H9 (cell line): Measurements from ENCODE around the gene AP4B1. TPM values are rescaled to one million over a fixed set of nuclear protein-coding genes. Genes with fewer than 3 reads are reported as not detected.

ENCODE experiments used
- DNase-seq: peaks from one replicate; pipeline ENCODE4 v3.0.0-alpha.2; 2017
- H2AFZ ChIP-seq: one replicate; pipeline ENCODE4 v1.6.1; 2013; ENCODE audit warnings: mild to moderate bottlenecking, low read length, control low read depth, moderate library complexity
- H2AK5ac ChIP-seq: 2 replicates; pipeline ENCODE4 v1.6.1; 2013; ENCODE audit warnings: low read length, control low read depth, mixed read lengths; ENCODE audit not compliant: insufficient read length
- H2BK120ac ChIP-seq: one replicate; pipeline ENCODE4 v1.6.1; 2013; ENCODE audit warnings: low read depth, mild to moderate bottlenecking, low read length, control low read depth, inconsistent platforms; ENCODE audit not compliant: poor library complexity, severe bottlenecking
- H2BK12ac ChIP-seq: 2 replicates; pipeline ENCODE4 v1.6.1; 2013; ENCODE audit warnings: low read length, control low read depth, mixed read lengths, low read depth; ENCODE audit not compliant: insufficient read length
- H2BK15ac ChIP-seq: 2 replicates; pipeline ENCODE4 v1.6.1; 2013; ENCODE audit warnings: low read depth, low read length, control low read depth
- H2BK20ac ChIP-seq: one replicate; pipeline ENCODE4 v1.6.1; 2013; ENCODE audit warnings: low read depth, mild to moderate bottlenecking, low read length, control low read depth, inconsistent platforms; ENCODE audit not compliant: poor library complexity, severe bottlenecking
- H2BK5ac ChIP-seq: 2 replicates; pipeline ENCODE4 v1.6.1; 2013; ENCODE audit warnings: low read length, control low read depth, mixed read lengths; ENCODE audit not compliant: insufficient read length
- H3K14ac ChIP-seq: 2 replicates; pipeline ENCODE4 v1.6.1; 2013; ENCODE audit warnings: low read length, control low read depth; ENCODE audit not compliant: insufficient read depth
- H3K18ac ChIP-seq: 2 replicates; pipeline ENCODE4 v1.6.1; 2013; ENCODE audit warnings: low read depth, mild to moderate bottlenecking, mixed read lengths, low read length, control low read depth; ENCODE audit not compliant: insufficient read length
- H3K23ac ChIP-seq: 2 replicates; pipeline ENCODE4 v1.6.1; 2013; ENCODE audit warnings: low read length, control low read depth, mixed read lengths, low read depth; ENCODE audit not compliant: insufficient read length
- H3K23me2 ChIP-seq: 2 replicates; pipeline ENCODE4 v1.6.1; 2013; ENCODE audit warnings: low read depth, mild to moderate bottlenecking, mixed read lengths, low read length, control low read depth; ENCODE audit not compliant: insufficient read length, poor library complexity, severe bottlenecking
- H3K27ac ChIP-seq: 2 replicates; pipeline ENCODE4 v1.5.1; 2013; ENCODE audit warnings: low read length, control low read depth, mixed read lengths, low read depth; ENCODE audit not compliant: insufficient read length
- H3K27me3 ChIP-seq: 2 replicates; pipeline ENCODE4 v1.6.1; 2013; ENCODE audit warnings: low read length, control low read depth, inconsistent platforms; ENCODE audit not compliant: insufficient read depth
- H3K4ac ChIP-seq: 2 replicates; pipeline ENCODE4 v1.6.1; 2013; ENCODE audit warnings: low read depth, mild to moderate bottlenecking, control low read depth, inconsistent platforms, low read length, moderate library complexity
- H3K4me1 ChIP-seq: 2 replicates; pipeline ENCODE4 v1.6.1; 2013; ENCODE audit warnings: low read length, control low read depth, inconsistent platforms; ENCODE audit not compliant: insufficient read depth
- H3K4me2 ChIP-seq: 2 replicates; pipeline ENCODE4 v1.6.1; 2013; ENCODE audit warnings: low read length, control low read depth, mixed read lengths; ENCODE audit not compliant: insufficient read length, insufficient read depth
- H3K56ac ChIP-seq: 2 replicates; pipeline ENCODE4 v1.6.1; 2013; ENCODE audit warnings: low read depth, mild to moderate bottlenecking, mixed read lengths, low read length, control low read depth; ENCODE audit not compliant: insufficient read length
- H3K79me1 ChIP-seq: 2 replicates; pipeline ENCODE4 v1.6.1; 2013; ENCODE audit warnings: low read depth, mild to moderate bottlenecking, moderate library complexity, low read length, control low read depth, inconsistent platforms; ENCODE audit not compliant: insufficient read depth, poor library complexity, severe bottlenecking
- H3K79me2 ChIP-seq: 2 replicates; pipeline ENCODE4 v1.6.1; 2013; ENCODE audit warnings: low read length, control low read depth, inconsistent platforms; ENCODE audit not compliant: insufficient read depth
- H3K9ac ChIP-seq: 2 replicates; pipeline ENCODE4 v1.6.1; 2013; ENCODE audit warnings: low read length, control low read depth, mixed read lengths; ENCODE audit not compliant: insufficient read length; ENCODE audit errors: extremely low read depth
- H3K9me3 ChIP-seq: one replicate; pipeline ENCODE4 v1.6.1; 2013; ENCODE audit warnings: low read depth, low read length, inconsistent platforms; ENCODE audit not compliant: control insufficient read depth
- H3T11ph ChIP-seq: one replicate; pipeline ENCODE4 v1.6.1; 2013; ENCODE audit warnings: mild to moderate bottlenecking, low read length, control low read depth, inconsistent platforms
- H4K20me1 ChIP-seq: one replicate; pipeline ENCODE4 v1.6.1; 2013; ENCODE audit not compliant: control insufficient read depth, insufficient read length, insufficient read depth
- H4K5ac ChIP-seq: 2 replicates; pipeline ENCODE4 v1.6.1; 2013; ENCODE audit warnings: low read depth, mild to moderate bottlenecking, mixed read lengths, low read length, control low read depth; ENCODE audit not compliant: insufficient read length
- H4K8ac ChIP-seq: replicated peaks from 2 replicates; pipeline ENCODE4 v1.6.1; 2013; ENCODE audit warnings: low read length, control low read depth, mixed read lengths, low read depth; ENCODE audit not compliant: insufficient read length
- H4K91ac ChIP-seq: 2 replicates; pipeline ENCODE4 v1.6.1; 2013; ENCODE audit warnings: low read depth, mild to moderate bottlenecking, moderate library complexity, mixed read lengths, low read length, control low read depth; ENCODE audit not compliant: insufficient read length
- H3K27ac Mint-ChIP-seq, 3 experiments: 2 replicates in 2 of 3; 3 replicates in 1 of 3; pipeline ENCODE4 v1.8.0; 2020 to 2021; ENCODE audit warnings: mixed read lengths in 3 of 3, mild to moderate bottlenecking in 1 of 3, moderate library complexity in 1 of 3
- H3K27me3 Mint-ChIP-seq: 2 replicates; pipeline ENCODE4 v1.8.0; 2021; ENCODE audit warnings: low read depth, mild to moderate bottlenecking, moderate library complexity, mixed read lengths
- H3K36me3 Mint-ChIP-seq, 3 experiments: 2 replicates in 2 of 3; 3 replicates in 1 of 3; pipeline ENCODE4 v1.8.0; 2020 to 2021; ENCODE audit warnings: low read depth in 3 of 3, mixed read lengths in 3 of 3; ENCODE audit not compliant: insufficient read depth in 1 of 3
- H3K4me1 Mint-ChIP-seq, 2 experiments: 2 replicates each; pipeline ENCODE4 v1.8.0; 2020; ENCODE audit warnings: mixed read lengths in 2 of 2
- H3K4me3 Mint-ChIP-seq, 2 experiments: 2 replicates in 1 of 2; 3 replicates in 1 of 2; pipeline ENCODE4 v1.8.0; 2020 to 2021; ENCODE audit warnings: mild to moderate bottlenecking in 2 of 2, mixed read lengths in 2 of 2, moderate library complexity in 1 of 2
- H3K9me3 Mint-ChIP-seq, 2 experiments: 2 replicates in 1 of 2; 3 replicates in 1 of 2; pipeline ENCODE4 v1.8.0; 2020; ENCODE audit warnings: mild to moderate bottlenecking in 2 of 2, mixed read lengths in 2 of 2, moderate library complexity in 1 of 2
- CTCF ChIP-seq: fragments of 200-600 bp; sonication (generic); conservative IDR thresholded peaks from 3 replicates; pipeline ENCODE4 v1.8.0; 2021; ENCODE audit warnings: antibody characterized with exemption, mild to moderate bottlenecking
- total RNA-seq: library from RNA; stranded (reverse); gene quantifications from 2 replicates; pipeline ENCODE4 v1.2.1, GENCODE V29; 2021

The AP4B1 gene
- total RNA-seq, 1 experiment from 2014 or later = 19.3 TPM

GRCh38 chr1:113918243-113918642, 13.6 kb upstream of the AP4B1 start:
- H3K4me1 Mint-ChIP-seq = peaks cover 3% of the 10 kb centered on the region in 2 experiments; a peak in 1 of 4 replicates
- no peaks in the 10 kb centered on the region for H4K20me1 ChIP-seq
- no peaks in the 10 kb centered on the region for H3K9me3 ChIP-seq
- H4K91ac ChIP-seq = no peak overlapping the region
- H3K9me3 Mint-ChIP-seq = no peaks in the 10 kb centered on the region
- H2AFZ ChIP-seq = no peak overlapping the region
- no peak overlapping the region for H3K4me2 ChIP-seq
- H3K79me2 ChIP-seq = no peaks in the 10 kb centered on the region
- no peak overlapping the region for H2BK20ac ChIP-seq
- no peak overlapping the region for H2BK5ac ChIP-seq
- no peak overlapping the region for H3K27ac ChIP-seq
- H2BK12ac ChIP-seq = no peak overlapping the region
- no peak overlapping the region for H2BK120ac ChIP-seq
- H3K18ac ChIP-seq = no peak overlapping the region
- no peaks in the 10 kb centered on the region for H3K36me3 Mint-ChIP-seq
- no peak overlapping the region for H4K8ac ChIP-seq
- no peak overlapping the region for H3K14ac ChIP-seq
- H3K79me1 ChIP-seq = no peaks in the 10 kb centered on the region
- no peak for TF ChIP-seq CTCF
- no peak overlapping the region for H2AK5ac ChIP-seq
- no peak for DNase-seq
- no peak overlapping the region for H3K4ac ChIP-seq
- H3K27ac Mint-ChIP-seq = no peak overlapping the region
- no peaks in the 10 kb centered on the region for H3K23me2 ChIP-seq
- no peak overlapping the region for H3K9ac ChIP-seq
- no peak overlapping the region for H3K23ac ChIP-seq
- no peak overlapping the region for H2BK15ac ChIP-seq
- no peak overlapping the region for H3T11ph ChIP-seq
- peaks cover 12% of the 10 kb centered on the region for H3K27me3 Mint-ChIP-seq
- no peak overlapping the region for H4K5ac ChIP-seq
- no peaks in the 10 kb centered on the region for H3K4me1 ChIP-seq
- no peak overlapping the region for H3K56ac ChIP-seq
- H3K27me3 ChIP-seq = no peaks in the 10 kb centered on the region
- no peak overlapping the region for H3K4me3 Mint-ChIP-seq
